Stimulated activated CD4-positive, alpha-beta T cell treated with anti-CD3 and anti-CD28 coated beads, Interleukin-1b, Interleukin-23, amount 100 ng/mL, for 1 hour (primary cell): Measurements from ENCODE around the gene AKIRIN2.
A peak's percentile ranks its signal among the peaks of the same experiment; 100 is the strongest.

Experiments used
- DNase-seq, 2 donors: peaks; one replicate each; pipeline ENCODE4 v3.0.0-alpha.2; 2020; ENCODE audit warnings: low read depth in 2 of 2

The AKIRIN2 gene

GRCh38 chr6:87701676-87702588, at the start of gene AKIRIN2:
Gene AKIRIN2 (minus strand): TSS chr6:87702233. CDS start chr6:87701684, 549 bp downstream.
- peak; percentile 88 to 91 for DNase-seq

DNA sequence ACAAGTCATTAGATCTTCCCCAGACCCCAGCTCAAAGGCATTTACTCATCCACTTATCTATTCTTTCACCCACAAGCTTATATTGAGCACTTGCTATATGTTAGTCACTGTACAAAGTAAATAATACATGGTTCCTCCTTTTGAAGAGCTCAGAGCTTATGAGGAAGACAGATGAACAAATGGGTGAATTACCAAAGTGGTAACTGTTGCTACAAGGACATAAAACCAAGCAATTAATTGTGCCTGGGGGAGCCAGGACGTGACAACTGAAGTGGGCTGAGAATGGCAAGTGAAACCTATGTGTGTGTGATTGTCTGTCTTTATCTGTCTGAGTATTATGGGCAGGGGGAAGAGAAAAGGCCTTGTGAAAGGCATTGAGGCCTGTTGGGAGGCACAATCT, 45.6 kb upstream of the AKIRIN2 start:
- no peak for DNase-seq

- DNase-seq = no peak
Measured at GRCh38 chr6:87745966-87746721, 44.1 kb upstream of the AKIRIN2 start.

GRCh38 chr6:87743454-87743853, 41.4 kb upstream of the AKIRIN2 start:
- DNase-seq = no peak

DNA sequence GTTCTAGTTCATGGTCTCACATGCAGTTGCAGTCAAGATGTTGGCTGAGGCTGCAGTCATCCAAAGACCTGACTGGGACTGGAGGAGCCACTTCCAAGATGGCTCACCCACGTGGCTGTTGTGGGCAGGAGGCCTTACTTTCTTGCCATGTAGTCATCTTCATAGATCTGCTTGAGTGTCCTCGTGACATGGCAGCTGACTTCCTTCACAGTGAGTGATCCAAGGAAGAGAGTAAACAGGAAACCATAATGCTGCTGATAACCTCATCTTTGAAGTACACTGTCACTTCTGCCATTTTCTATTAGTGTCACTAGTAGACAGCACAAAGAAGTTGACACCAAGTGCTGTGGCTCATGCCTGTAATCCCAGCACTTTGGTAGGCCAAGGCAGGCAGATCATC, 40.1 kb upstream of the AKIRIN2 start:
- peak in 1 of 2 donors; percentile 7 for DNase-seq

DNA sequence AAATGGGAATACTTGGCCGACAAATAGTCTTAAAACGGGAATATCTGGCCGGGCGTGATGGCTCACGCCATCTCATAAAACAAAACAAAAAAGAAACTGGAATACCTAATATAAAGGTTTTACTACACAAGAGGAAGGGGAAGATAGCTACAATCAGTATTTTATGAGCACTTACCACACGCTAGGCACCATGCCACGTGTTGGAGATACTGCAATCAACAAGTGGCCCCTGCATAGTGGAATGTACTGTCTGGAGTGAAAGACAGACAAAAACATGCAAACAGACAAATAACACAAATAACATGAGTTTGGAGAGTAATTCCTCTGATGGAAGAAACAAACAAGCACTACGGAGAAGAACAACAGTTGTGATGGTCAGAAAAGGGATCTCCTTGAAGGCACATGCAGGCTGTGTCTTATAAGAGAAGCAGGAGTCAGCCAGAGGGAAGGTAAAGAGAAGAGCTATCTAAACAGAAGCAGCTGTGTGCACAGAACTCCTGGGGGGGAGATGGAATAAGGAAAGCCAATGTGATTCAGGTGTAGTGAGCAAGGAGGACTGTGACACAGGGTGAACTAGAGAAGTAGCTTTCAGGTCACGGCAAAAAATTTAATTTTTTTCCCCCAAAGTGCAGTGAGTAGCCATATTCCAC, 39.1 kb upstream of the AKIRIN2 start:
- no peak for DNase-seq

- DNase-seq = no peak
Measured at GRCh38 chr6:87738744-87739143, 36.7 kb upstream of the AKIRIN2 start.

GRCh38 chr6:87738000-87738399, 36.0 kb upstream of the AKIRIN2 start:
- no peak for DNase-seq

- no peak for DNase-seq
Measured at GRCh38 chr6:87736809-87737540, 34.9 kb upstream of the AKIRIN2 start.

DNA sequence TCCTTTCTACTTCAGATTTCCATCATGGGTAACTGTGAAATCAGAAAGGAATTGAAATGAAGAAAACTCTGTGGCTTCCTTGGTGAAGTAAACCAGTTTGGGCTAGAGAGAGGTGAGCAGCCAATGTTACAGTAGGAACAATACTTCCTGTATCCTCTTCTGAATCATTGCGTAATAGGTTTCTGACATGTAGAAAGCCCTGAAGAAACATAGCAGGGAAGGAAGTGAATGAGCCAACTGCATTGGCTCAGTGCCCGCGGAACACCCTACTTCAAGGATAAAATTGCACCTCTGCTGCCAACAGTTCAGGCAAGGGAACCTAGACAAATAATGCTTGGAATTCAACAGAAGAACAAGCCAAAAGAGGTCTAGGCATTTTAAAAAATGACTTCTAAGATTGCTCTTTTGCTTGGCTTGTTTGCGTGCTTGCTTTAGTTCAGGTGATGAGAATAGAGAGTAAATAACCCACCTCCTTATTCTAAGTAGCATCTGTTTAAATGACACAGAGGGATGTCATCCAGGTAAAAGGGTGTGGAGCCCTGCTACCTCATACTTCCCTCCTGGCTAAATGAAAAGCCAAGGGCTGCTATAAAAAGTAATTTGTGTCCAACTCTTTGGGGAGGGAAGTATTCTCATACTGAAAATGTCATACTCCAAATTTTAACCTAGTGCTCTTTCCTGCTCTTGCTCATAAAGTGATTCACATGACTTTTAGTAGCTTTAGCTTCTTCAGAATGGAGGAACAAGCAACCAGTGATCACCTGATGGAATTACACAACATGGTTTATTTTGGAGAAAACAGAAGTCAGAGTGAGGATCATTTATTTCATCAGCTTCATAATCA, 30.0 kb upstream of the AKIRIN2 start:
- no peak for DNase-seq

GRCh38 chr6:87731080-87731479, 29.0 kb upstream of the AKIRIN2 start:
- no peak for DNase-seq

DNA sequence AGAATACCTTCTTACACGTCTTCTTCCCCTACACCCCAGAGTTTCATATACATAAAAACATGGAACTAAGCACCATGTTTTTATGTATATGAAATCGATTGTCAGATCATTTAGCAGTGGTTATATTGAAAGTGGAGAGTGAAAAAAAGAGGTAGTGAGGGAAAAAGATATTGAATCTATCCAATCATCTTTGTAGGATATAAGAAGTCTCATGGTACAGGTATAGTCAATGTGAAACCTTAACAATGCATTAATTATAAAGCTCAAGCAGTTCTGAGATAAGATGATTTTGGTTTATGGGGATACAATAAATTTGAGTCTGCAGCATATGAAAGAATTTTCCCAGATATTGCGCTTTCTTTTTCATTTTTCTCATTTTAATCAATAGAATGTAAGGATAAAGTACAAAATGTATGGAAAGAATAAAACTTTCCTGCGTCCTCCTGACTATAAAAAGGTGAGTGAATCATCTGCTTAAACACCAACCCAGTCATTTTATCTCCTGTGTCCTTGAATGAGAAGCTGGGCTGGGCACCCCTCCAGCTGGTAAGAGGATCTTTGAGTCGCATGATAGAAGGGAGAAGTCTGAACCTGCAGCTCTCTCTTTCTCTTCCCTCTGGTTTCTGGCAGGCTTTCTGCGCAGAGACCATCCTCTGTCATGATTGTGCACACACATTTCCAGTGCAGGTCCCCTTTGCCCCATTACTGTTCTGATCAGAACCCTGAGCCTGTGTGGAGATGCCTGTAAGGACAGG, 28.1 kb upstream of the AKIRIN2 start:
- no peak for DNase-seq

DNA sequence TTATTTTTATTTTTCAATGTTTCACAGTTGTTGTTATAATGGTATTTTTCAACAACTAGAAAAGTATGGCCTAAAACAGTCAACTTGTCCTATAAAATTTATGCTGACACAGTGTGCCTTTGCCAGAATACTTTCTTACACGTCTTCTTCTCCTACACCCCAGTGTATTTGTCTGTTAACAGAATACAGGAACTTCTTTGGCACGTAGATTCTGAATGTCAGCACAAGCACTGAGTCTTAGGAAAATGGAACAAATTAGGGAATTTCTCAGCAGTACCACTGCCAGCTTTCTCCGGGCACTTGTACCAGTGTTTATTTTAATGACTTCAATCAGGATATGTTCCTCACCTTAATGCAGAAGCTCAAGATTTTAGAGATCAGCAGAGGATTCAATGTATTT, 26.7 kb upstream of the AKIRIN2 start:
- no peak for DNase-seq

DNA sequence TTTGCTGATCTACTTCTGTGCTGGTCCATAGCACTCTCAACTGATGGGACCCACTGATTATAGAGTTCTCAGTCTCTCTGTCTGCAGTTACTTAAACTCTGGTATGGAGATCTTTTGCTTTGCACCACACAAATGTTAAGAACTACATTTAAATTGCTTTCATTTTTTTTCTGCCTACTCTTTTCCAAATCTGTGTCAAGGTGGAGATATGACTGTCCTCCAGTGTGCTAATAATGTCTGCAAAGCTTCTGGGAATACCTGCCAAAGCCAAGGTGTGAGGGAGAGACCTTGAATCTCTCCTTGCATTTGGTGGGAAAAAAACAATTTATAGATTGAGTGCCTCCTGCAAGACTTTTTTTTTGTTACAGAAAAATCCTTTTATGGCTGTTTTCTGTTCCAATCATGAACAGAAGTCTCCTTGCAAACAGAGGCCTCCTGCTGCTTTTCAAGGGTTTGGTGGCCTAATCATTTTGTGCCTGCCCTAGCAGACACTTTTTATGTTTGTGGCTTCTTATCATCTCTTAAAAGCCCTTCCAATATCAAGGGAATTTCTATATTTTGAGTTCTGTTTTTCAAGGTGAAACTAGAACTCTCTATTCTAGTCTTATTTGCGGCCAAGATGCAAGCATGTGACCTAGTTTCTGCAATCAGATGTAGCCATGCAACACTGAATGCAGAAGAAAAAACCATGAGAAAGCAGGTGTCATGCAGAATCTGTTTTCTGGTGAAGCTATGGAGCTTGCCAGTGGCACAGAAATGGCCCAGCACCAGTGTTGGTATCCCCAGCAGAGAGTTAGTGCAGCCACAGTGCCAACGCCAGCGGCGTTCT, 23.2 kb upstream of the AKIRIN2 start:
- DNase-seq = no peak

- DNase-seq = no peak
Measured at GRCh38 chr6:87723170-87724078, 21.4 kb upstream of the AKIRIN2 start.

GRCh38 chr6:87722540-87723169, 20.6 kb upstream of the AKIRIN2 start:
- DNase-seq = no peak

DNA sequence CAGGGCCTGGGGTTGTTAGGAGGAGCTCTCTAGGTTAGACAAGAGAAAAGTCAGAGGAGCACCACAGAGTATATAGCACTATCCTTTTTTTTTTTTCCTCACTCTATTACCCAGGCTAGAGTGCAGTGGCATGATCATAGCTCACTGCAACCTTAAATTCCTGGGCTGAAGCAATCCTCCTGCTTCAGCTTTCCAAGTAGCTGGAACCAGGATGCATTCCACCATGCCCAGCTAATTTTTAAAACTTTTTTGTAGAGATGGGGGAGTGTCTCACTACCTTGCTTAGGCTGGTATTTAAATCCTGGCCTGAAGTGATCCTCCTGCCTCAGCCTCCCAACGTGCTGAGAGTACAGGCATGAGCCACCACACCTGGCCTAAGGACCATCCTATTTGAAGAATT, 19.3 kb upstream of the AKIRIN2 start:
- no peak for DNase-seq
